Esophagus muscularis mucosa (tissue), 4 donors: Measurements from ENCODE around the gene OTOGL. TPM values are rescaled to one million over a fixed set of nuclear protein-coding genes. Genes with fewer than 3 reads are reported as not detected.
"Not testable (repeated sequence)": the region's sequence is repeated elsewhere in the genome, so short reads cannot be mapped to it uniquely, and the experiment has no call there.

Experiments used
- DNase-seq: peaks from one replicate; pipeline ENCODE4 v3.0.0-alpha.2; 2017; ENCODE audit errors: extremely low spot score
- H3K27ac ChIP-seq, 4 donors: fragments of 200-600 bp; sonication (generic); replicated peaks in 1 of 4; 1 replicate in 3 of 4; 2 replicates in 1 of 4; pipeline ENCODE4 v1.5.1; 2016 to 2019; ENCODE audit warnings: mild to moderate bottlenecking in 1 of 4
- H3K27me3 ChIP-seq, 4 donors: fragments of 200-600 bp; sonication (generic); one replicate each; pipeline versions ENCODE4 v1.5.1 to v1.6.0; 2016 to 2019
- H3K36me3 ChIP-seq, 4 donors: fragments of 200-600 bp; sonication (generic); one replicate each; pipeline ENCODE4 v1.5.1; 2016 to 2019
- H3K4me1 ChIP-seq, 4 donors: fragments of 200-600 bp; sonication (generic); one replicate each; pipeline ENCODE4 v1.5.1; 2016 to 2019
- H3K4me3 ChIP-seq, 4 donors: fragments of 200-600 bp; sonication (generic); 1 replicate in 2 of 4; 2 replicates in 2 of 4; pipeline ENCODE4 v1.5.1; 2016 to 2019; ENCODE audit warnings: mild to moderate bottlenecking in 4 of 4, moderate library complexity in 1 of 4
- H3K9me3 ChIP-seq, 4 donors: fragments of 200-600 bp; sonication (generic); 1 replicate in 3 of 4; 2 replicates in 1 of 4; pipeline ENCODE4 v1.5.1; 2016 to 2019
- EP300 ChIP-seq: sonication (generic); formaldehyde crosslinking; IDR thresholded peaks from one replicate; pipeline ENCODE4 v1.6.1; 2017; ENCODE audit warnings: antibody characterized with exemption
- POLR2A ChIP-seq: fragments of 450-650 bp; IDR thresholded peaks from one replicate; pipeline ENCODE4 v1.6.1; 2017; ENCODE audit warnings: antibody characterized with exemption, moderate library complexity, mild to moderate bottlenecking, low read depth
- POLR2AphosphoS5 ChIP-seq, 2 donors: sonication (generic); formaldehyde crosslinking; IDR thresholded peaks; one replicate each; pipeline ENCODE4 v1.6.1; 2017; ENCODE audit warnings: antibody characterized with exemption in 2 of 2
- WGBS: methylation state at CpG from one replicate; pipeline ENCODE4 v1.1.5; 2018; 5-methylcytosine and 5-hydroxymethylcytosine counted together
- intact Hi-C: fragments of 100-400 bp; cut with DNase I; formaldehyde crosslinking; loops from one replicate; pipeline ENCODE4 v1.15.1; 2023
- total RNA-seq, 4 donors: library from RNA; depleted of rRNA; stranded (reverse); fragments of >200 nt; gene quantifications; one replicate each; pipeline versions ENCODE4 v1.1.0 to v1.2.1, GENCODE V29; 2016
- TF ChIP-seq, protein P1 (sequence below), 3 experiments: fragments of 200-600 bp in 2 of 3; fragments of 450-650 bp in 1 of 3; sonication (generic) in 2 of 3; IDR thresholded peaks; one replicate each; pipeline ENCODE4 v1.5.1; 2017 to 2019; ENCODE audit warnings: antibody characterized with exemption in 3 of 3, mild to moderate bottlenecking in 2 of 3, moderate library complexity in 1 of 3

Gene OTOGL
- total RNA-seq, 4 donors from 2014 or later, result 0.83 to 2.0 (median 1.6) TPM

- Histone ChIP-seq H3K27me3 (no peaks in the 10 kb centered on the region), H3K36me3 (no peaks in the 10 kb centered on the region), H3K9me3 (no peaks in the 10 kb centered on the region), H3K27ac (no peak overlapping the region), H3K4me1 (peaks cover 0 to 16% (median 5%) of the 10 kb centered on the region in 4 donors), H3K4me3 (no peak overlapping the region)
- TF ChIP-seq POLR2A (no peak), EP300 (no peak), POLR2AphosphoS5 (IDR thresholded peaks at IDR 0.05) (no peak)
- TF ChIP-seq, protein P1, sequence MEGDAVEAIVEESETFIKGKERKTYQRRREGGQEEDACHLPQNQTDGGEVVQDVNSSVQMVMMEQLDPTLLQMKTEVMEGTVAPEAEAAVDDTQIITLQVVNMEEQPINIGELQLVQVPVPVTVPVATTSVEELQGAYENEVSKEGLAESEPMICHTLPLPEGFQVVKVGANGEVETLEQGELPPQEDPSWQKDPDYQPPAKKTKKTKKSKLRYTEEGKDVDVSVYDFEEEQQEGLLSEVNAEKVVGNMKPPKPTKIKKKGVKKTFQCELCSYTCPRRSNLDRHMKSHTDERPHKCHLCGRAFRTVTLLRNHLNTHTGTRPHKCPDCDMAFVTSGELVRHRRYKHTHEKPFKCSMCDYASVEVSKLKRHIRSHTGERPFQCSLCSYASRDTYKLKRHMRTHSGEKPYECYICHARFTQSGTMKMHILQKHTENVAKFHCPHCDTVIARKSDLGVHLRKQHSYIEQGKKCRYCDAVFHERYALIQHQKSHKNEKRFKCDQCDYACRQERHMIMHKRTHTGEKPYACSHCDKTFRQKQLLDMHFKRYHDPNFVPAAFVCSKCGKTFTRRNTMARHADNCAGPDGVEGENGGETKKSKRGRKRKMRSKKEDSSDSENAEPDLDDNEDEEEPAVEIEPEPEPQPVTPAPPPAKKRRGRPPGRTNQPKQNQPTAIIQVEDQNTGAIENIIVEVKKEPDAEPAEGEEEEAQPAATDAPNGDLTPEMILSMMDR (IDR thresholded peaks at IDR 0.05), result no peak
- DNase-seq, result no peak
- intact Hi-C loops, result no loop called here
Measured at GRCh38 chr12:80239867-80240266, 140.5 kb downstream of the OTOGL start.

- no peak overlapping the region for H3K4me3 ChIP-seq
- 66% methylated on average over 5 of the region's 5 CpGs for WGBS
- no peaks in the 10 kb centered on the region for H3K27me3 ChIP-seq
- DNase-seq, result no peak
- peaks cover 0 to 10% (median 5%) of the 10 kb centered on the region in 4 donors for H3K4me1 ChIP-seq
- no peak overlapping the region for H3K27ac ChIP-seq
- no peaks in the 10 kb centered on the region for H3K9me3 ChIP-seq
- intact Hi-C loops, result no loop called here
- TF ChIP-seq, protein P1 (IDR thresholded peaks at IDR 0.05), result no peak
- TF ChIP-seq POLR2A (no peak), EP300 (no peak), POLR2AphosphoS5 (IDR thresholded peaks at IDR 0.05) (no peak)
- no peaks in the 10 kb centered on the region for H3K36me3 ChIP-seq
Measured at GRCh38 chr12:80241576-80242273, 142.4 kb downstream of the OTOGL start.

DNA sequence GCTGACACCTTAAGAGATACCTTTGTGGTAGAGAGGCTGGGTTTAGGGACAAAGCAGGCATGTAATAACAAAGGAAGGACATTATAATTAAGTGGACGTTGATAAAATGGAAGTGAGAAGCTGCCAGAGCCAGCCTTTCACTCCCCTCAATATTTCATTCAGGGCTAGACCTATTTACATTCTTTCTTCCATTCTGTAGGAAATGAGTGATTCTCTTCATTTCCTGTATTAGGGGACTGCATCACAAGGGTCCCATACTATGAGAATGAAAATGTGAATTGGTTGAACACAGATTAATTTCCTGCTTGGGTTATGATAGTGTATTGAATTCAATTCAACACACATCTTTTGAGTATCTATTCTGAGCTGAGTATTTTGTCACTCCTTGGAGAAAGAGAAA lies 143.0 kb downstream of the OTOGL start:
- intact Hi-C loops, result no loop called here
- Histone ChIP-seq H3K27me3 (no peaks in the 10 kb centered on the region), H3K9me3 (no peaks in the 10 kb centered on the region), H3K4me3 (no peak overlapping the region), H3K27ac (no peak overlapping the region), H3K4me1 (peaks cover 0 to 10% (median 5%) of the 10 kb centered on the region in 4 donors), H3K36me3 (no peaks in the 10 kb centered on the region)
- no peak for DNase-seq
- 38% methylated on average over 1 of the region's 1 CpG for WGBS
- TF ChIP-seq POLR2A, result no peak
- TF ChIP-seq EP300, result no peak
- no peak for TF ChIP-seq POLR2AphosphoS5 (IDR thresholded peaks at IDR 0.05)
- TF ChIP-seq, protein P1 (IDR thresholded peaks at IDR 0.05), result no peak

DNA sequence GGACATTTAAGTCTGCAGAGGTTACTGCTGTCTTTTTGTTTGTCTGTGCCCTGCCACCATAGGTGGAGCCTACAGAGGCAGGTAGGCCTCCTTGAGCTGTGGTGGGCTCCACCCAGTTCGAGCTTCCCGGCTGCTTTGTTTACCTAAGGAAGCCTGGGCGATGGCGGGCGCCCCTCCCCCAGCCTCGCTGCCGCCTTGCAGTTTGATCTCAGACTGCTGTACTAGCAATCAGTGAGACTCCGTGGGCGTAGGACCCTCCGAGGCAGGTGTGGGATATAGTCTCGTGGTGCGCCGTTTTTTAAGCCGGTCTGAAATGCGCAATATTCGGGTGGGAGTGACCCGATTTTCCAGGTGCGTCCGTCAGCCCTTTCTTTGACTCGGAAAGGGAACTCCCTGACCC lies 150.2 kb downstream of the OTOGL start:
- DNase-seq, intact Hi-C loops: not testable (repeated sequence)
- 94% methylated on average over 13 of the region's 20 CpGs for WGBS

DNA sequence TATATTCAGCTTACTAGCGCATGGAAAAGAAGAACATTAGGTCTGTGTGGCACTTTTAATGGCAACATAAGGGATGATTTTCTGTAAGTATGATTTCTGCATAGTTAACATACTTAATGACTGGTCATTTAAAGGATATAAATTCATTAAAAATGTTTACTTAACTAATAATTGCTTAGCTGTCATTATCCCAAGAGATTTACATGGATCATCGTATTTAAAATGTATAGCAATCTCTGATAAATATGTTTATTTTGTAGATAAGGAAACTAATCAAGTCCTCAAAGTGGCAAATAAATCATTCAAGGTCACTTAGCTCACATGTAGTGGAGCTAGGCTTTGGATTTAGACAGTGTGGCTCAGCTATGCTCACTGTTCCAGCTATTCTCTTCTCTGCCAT lies 158.6 kb downstream of the OTOGL start:
- H3K4me3 ChIP-seq, result no peak overlapping the region
- no peak for DNase-seq
- intact Hi-C loops, result no loop called here
- no peaks in the 10 kb centered on the region for H3K4me1 ChIP-seq
- H3K36me3 ChIP-seq, result no peaks in the 10 kb centered on the region
- TF ChIP-seq POLR2A (no peak), POLR2AphosphoS5 (IDR thresholded peaks at IDR 0.05) (no peak), EP300 (no peak)
- TF ChIP-seq, protein P1 (IDR thresholded peaks at IDR 0.05), result no peak
- H3K27me3 ChIP-seq, result no peaks in the 10 kb centered on the region
- no peaks in the 10 kb centered on the region for H3K9me3 ChIP-seq
- no peak overlapping the region for H3K27ac ChIP-seq
- 92% methylated on average over 2 of the region's 2 CpGs for WGBS

More for the DNA sequence above, 150.2 kb downstream of the OTOGL start:
- H3K9me3 ChIP-seq, H3K36me3 ChIP-seq, H3K4me1 ChIP-seq, H3K27me3 ChIP-seq, H3K27ac ChIP-seq, H3K4me3 ChIP-seq: not testable (repeated sequence)
